ENCODE data around the gene GCLM.

- TF ChIP-seq CTCF (IDR thresholded peaks at IDR 0.05): no peak
- TF ChIP-seq POLR2A (IDR thresholded peaks at IDR 0.05): no peak
- no peak for TF ChIP-seq POLR2AphosphoS5 (IDR thresholded peaks at IDR 0.05)
Observed at GRCh38 chr1:93878501-93878888, 30.7 kb downstream of the GCLM start.

All from stomach (tissue), 4 donors.